ENCODE measurements around the gene MFAP4.

DNA sequence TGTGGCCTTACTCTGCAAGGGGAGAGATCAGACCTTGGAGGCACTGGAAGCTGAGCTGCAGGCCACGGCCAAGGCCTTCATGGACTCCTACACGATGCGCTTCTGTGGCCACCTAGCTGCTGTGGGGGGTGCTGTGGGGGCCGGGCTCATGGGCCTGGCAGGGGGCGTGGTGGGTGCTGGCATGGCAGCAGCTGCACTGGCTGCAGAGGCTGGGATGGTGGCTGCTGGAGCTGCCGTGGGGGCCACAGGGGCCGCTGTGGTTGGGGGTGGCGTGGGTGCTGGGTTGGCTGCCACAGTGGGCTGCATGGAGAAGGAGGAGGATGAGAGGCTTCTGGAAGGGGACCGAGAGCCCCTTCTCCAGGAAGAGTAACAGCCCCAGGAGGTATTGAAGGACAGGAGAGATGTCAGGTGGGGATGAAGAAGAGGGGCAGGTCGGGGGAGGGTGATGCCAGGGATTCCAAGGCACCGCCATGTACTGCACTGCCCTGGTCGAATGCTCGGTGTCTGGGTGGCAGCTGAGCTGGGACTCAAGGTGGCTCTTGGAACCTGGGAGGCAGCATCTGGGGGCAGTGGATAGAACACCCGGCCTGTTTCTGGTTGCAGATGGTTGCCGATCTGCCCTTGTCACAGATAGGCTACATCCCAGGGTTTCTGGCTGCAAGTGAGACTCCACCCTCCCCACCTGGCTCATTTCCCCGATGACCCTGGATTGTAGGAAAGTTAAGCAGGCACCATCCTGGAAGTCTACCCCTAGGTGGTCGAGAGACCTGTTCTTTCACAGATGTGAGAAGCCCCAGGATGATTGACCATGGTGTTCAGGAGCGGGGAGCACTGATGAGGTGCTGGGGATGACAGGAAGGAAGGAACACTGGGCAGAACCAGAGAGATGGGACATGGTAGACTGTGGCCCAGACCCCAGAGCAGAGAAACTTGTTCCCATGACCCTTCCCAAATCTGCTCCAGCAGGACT, 29.1 kb upstream of the MFAP4 start:
- TF ChIP-seq, protein P1, sequence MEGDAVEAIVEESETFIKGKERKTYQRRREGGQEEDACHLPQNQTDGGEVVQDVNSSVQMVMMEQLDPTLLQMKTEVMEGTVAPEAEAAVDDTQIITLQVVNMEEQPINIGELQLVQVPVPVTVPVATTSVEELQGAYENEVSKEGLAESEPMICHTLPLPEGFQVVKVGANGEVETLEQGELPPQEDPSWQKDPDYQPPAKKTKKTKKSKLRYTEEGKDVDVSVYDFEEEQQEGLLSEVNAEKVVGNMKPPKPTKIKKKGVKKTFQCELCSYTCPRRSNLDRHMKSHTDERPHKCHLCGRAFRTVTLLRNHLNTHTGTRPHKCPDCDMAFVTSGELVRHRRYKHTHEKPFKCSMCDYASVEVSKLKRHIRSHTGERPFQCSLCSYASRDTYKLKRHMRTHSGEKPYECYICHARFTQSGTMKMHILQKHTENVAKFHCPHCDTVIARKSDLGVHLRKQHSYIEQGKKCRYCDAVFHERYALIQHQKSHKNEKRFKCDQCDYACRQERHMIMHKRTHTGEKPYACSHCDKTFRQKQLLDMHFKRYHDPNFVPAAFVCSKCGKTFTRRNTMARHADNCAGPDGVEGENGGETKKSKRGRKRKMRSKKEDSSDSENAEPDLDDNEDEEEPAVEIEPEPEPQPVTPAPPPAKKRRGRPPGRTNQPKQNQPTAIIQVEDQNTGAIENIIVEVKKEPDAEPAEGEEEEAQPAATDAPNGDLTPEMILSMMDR (IDR thresholded peaks at IDR 0.05; ENCODE audit: poor library complexity): no peak
- TF ChIP-seq EZH2 (IDR thresholded peaks at IDR 0.05; ENCODE audit: borderline replicate concordance): no peak
- TF ChIP-seq EZH2phosphoT487 (IDR thresholded peaks at IDR 0.05; ENCODE audit: low read depth, severe bottlenecking, unreplicated experiment): no peak
